ENCODE results near the gene STK16.

STK16 gene

GRCh38 chr2:219290381-219291171, 45.3 kb downstream of the STK16 start:
- no peak for DNase-seq

GRCh38 chr2:219291394-219291793, 46.1 kb downstream of the STK16 start:
- no peak for DNase-seq

GRCh38 chr2:219291910-219292490, 46.7 kb downstream of the STK16 start:
- DNase-seq, result no peak

- DNase-seq, result no peak
Measured at GRCh38 chr2:219292616-219293015, 47.3 kb downstream of the STK16 start.

- DNase-seq, result no peak
Measured at GRCh38 chr2:219293736-219294231, 48.5 kb downstream of the STK16 start.

- DNase-seq, result peak; percentile 88
Measured at GRCh38 chr2:219294356-219295351, 49.4 kb downstream of the STK16 start.

GRCh38 chr2:219296142-219296541, 50.9 kb downstream of the STK16 start:
- no peak for DNase-seq

- DNase-seq, result no peak
Measured at GRCh38 chr2:219296631-219297391, 51.5 kb downstream of the STK16 start.

GRCh38 chr2:219297766-219298456, 52.6 kb downstream of the STK16 start:
- DNase-seq, result no peak

GRCh38 chr2:219298759-219299371, 53.6 kb downstream of the STK16 start:
- DNase-seq, result peak; percentile 83

GRCh38 chr2:219299372-219299760, 54.1 kb downstream of the STK16 start:
- no peak for DNase-seq

Data from CD4-positive, alpha-beta T cell treated with Interleukin-4 for 4 hours (primary cell).